ENCODE data around the gene ALB.

DNA sequence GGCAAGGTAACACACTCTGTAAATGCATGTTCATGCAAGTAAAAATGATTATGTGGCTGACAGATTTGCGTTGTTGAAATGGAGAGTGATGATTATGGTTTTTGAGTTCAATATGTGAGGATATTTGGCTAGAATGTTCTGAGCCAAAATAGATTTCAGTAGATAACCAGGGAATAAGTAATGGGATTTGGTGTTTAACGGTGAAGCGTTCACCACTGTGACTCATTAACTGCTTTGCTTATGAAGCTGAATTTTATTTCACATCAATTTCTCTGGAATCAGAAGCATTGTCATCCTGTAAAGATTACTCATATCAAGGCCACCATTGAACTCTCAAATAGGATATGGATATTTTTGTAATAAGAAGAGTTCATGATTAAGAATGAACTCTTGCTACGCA, 43.6 kb downstream of the ALB start:
- TF ChIP-seq POLR2AphosphoS5 (IDR thresholded peaks at IDR 0.05; ENCODE audit: low read depth, low read length) (no peak), TAF1 (IDR thresholded peaks at IDR 0.05; ENCODE audit: borderline replicate concordance, low read depth, low read length) (no peak), POLR2A (IDR thresholded peaks at IDR 0.05; ENCODE audit: low read depth, low read length) (no peak)
